HTERT RPE-1 (cell line): ENCODE results near the gene FN1.

Source experiments
- in situ Hi-C: fragments of 300-500 bp; cut with MboI; formaldehyde crosslinking; loops from 4 replicates; pipeline ENCODE4 v1.14.3; 2020; ENCODE audit warnings: low sequenced_read_pairs

Gene FN1

GRCh38 chr2:215435870-215436704, at the start of gene FN1:
Gene FN1, minus strand, starts transcription at chr2:215436068. Its CDS starts 266 bp downstream, at chr2:215435802.
- in situ Hi-C loops, result no loop called here

GRCh38 chr2:215485032-215485431, 49.2 kb upstream of the FN1 start:
- in situ Hi-C loops, result no loop called here

GRCh38 chr2:215484570-215484969, 48.7 kb upstream of the FN1 start:
- in situ Hi-C loops, result no loop called here

- in situ Hi-C loops, result no loop called here
These were observed 47.6 kb upstream of the FN1 start for GRCh38 chr2:215483431-215483830.

- in situ Hi-C loops, result no loop called here
These were observed 43.8 kb upstream of the FN1 start for GRCh38 chr2:215479536-215480240.

- in situ Hi-C loops, result no loop called here
These were observed 43.3 kb upstream of the FN1 start for GRCh38 chr2:215479121-215479520.

GRCh38 chr2:215476424-215476823, 40.6 kb upstream of the FN1 start:
- in situ Hi-C loops, result no loop called here

- in situ Hi-C loops, result no loop called here
These were observed 30.4 kb upstream of the FN1 start for GRCh38 chr2:215466097-215466909.

GRCh38 chr2:215465256-215465655, 29.4 kb upstream of the FN1 start:
- in situ Hi-C loops, result no loop called here

- in situ Hi-C loops, result no loop called here
These were observed 26.1 kb upstream of the FN1 start for GRCh38 chr2:215461836-215462532.

GRCh38 chr2:215460682-215461382, 25.0 kb upstream of the FN1 start:
- in situ Hi-C loops, result no loop called here

- in situ Hi-C loops, result no loop called here
These were observed 20.1 kb upstream of the FN1 start for GRCh38 chr2:215455958-215456357.

GRCh38 chr2:215454519-215455246, 18.8 kb upstream of the FN1 start:
- in situ Hi-C loops, result no loop called here

GRCh38 chr2:215452725-215453124, 16.9 kb upstream of the FN1 start:
- in situ Hi-C loops, result no loop called here

- in situ Hi-C loops, result no loop called here
These were observed 15.3 kb upstream of the FN1 start for GRCh38 chr2:215451012-215451756.

GRCh38 chr2:215450188-215451011, 14.5 kb upstream of the FN1 start:
- in situ Hi-C loops, result no loop called here

- in situ Hi-C loops, result no loop called here
These were observed 11.8 kb upstream of the FN1 start for GRCh38 chr2:215447673-215448081.

- in situ Hi-C loops, result no loop called here
These were observed 11.2 kb upstream of the FN1 start for GRCh38 chr2:215447056-215447455.
